Parathyroid adenoma (tissue), 2 donors: ENCODE measurements around the gene NRTN.
"Not testable (repeated sequence)": the region's sequence is repeated elsewhere in the genome, so short reads cannot be mapped to it uniquely, and the experiment has no call there.

Experiments used
- H2AFZ ChIP-seq: fragments of 300-600 bp; sonication (generic); one replicate; pipeline ENCODE4 v1.7.0; 2017; ENCODE audit warnings: antibody characterized with exemption, mild to moderate bottlenecking
- H3K27ac ChIP-seq: fragments of 300-600 bp; sonication (generic); one replicate; pipeline ENCODE4 v1.7.0; 2017
- H3K27me3 ChIP-seq: fragments of 300-600 bp; sonication (generic); one replicate; pipeline ENCODE4 v1.7.0; 2017; ENCODE audit warnings: low read length; ENCODE audit not compliant: control insufficient read depth, insufficient read depth
- H3K36me3 ChIP-seq: fragments of 300-600 bp; sonication (generic); one replicate; pipeline ENCODE4 v1.7.0; 2017; ENCODE audit warnings: low read length; ENCODE audit not compliant: control insufficient read depth, insufficient read depth
- H3K4me1 ChIP-seq: fragments of 300-600 bp; sonication (generic); one replicate; pipeline ENCODE4 v1.7.0; 2017; ENCODE audit warnings: control low read depth
- H3K4me2 ChIP-seq: fragments of 300-600 bp; sonication (generic); one replicate; pipeline ENCODE4 v1.7.0; 2017; ENCODE audit warnings: low read length
- H3K4me3 ChIP-seq: fragments of 300-600 bp; sonication (generic); one replicate; pipeline ENCODE4 v1.7.0; 2017; ENCODE audit warnings: low read depth, low read length
- H3K79me2 ChIP-seq: fragments of 300-600 bp; sonication (generic); one replicate; pipeline ENCODE4 v1.7.0; 2017; ENCODE audit warnings: control low read depth
- H3K9ac ChIP-seq: fragments of 300-600 bp; sonication (generic); one replicate; pipeline ENCODE4 v1.7.0; 2017; ENCODE audit warnings: mild to moderate bottlenecking
- H3K9me3 ChIP-seq: fragments of 300-600 bp; sonication (generic); one replicate; pipeline ENCODE4 v1.7.0; 2017; ENCODE audit warnings: low read length; ENCODE audit not compliant: control insufficient read depth
- TF ChIP-seq, protein P1 (sequence below): fragments of 300-600 bp; sonication (generic); IDR thresholded peaks from one replicate; pipeline ENCODE4 v1.7.0; 2017; ENCODE audit warnings: antibody characterized with exemption, mild to moderate bottlenecking
- donor health status: primary hyperparathyroidism.

NRTN gene

DNA sequence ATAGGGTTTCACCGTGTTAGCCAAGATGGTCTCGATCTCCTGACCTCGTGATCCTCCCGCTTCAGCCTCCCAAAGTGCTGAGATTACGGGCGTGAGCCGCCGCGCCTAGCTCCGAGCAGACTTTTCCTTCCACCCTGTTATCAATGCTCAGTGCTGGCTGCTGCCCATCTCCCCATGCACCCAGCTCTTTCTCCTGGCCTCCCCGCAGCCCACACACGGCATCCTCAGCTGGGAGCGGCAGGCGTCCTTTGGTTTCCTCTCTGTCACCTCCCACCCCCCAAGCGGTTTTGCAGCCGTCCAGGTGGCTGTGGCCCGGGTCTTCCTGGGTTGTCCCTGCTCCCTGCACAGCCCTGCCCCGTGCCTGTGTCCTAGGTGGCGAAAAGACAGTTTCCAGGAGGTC lies 32.5 kb upstream of the NRTN start:
- Histone ChIP-seq H3K27me3 (no peaks in the 10 kb centered on the region), H3K27ac (no peak overlapping the region), H3K4me3 (no peak overlapping the region), H3K9me3 (no peaks in the 10 kb centered on the region), H3K79me2 (no peaks in the 10 kb centered on the region), H3K9ac (no peak overlapping the region), H3K36me3 (no peaks in the 10 kb centered on the region), H2AFZ (no peak overlapping the region), H3K4me1 (no peaks in the 10 kb centered on the region), H3K4me2 (no peak overlapping the region)
- TF ChIP-seq, protein P1, sequence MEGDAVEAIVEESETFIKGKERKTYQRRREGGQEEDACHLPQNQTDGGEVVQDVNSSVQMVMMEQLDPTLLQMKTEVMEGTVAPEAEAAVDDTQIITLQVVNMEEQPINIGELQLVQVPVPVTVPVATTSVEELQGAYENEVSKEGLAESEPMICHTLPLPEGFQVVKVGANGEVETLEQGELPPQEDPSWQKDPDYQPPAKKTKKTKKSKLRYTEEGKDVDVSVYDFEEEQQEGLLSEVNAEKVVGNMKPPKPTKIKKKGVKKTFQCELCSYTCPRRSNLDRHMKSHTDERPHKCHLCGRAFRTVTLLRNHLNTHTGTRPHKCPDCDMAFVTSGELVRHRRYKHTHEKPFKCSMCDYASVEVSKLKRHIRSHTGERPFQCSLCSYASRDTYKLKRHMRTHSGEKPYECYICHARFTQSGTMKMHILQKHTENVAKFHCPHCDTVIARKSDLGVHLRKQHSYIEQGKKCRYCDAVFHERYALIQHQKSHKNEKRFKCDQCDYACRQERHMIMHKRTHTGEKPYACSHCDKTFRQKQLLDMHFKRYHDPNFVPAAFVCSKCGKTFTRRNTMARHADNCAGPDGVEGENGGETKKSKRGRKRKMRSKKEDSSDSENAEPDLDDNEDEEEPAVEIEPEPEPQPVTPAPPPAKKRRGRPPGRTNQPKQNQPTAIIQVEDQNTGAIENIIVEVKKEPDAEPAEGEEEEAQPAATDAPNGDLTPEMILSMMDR: no peak

GRCh38 chr19:5773276-5773675 lies 31.6 kb upstream of the NRTN start:
- Histone ChIP-seq H3K27me3 (no peaks in the 10 kb centered on the region), H3K9ac (no peak overlapping the region), H3K36me3 (no peaks in the 10 kb centered on the region), H3K27ac (no peak overlapping the region), H2AFZ (no peak overlapping the region), H3K4me1 (no peaks in the 10 kb centered on the region), H3K4me2 (no peak overlapping the region), H3K79me2 (no peaks in the 10 kb centered on the region), H3K9me3 (no peaks in the 10 kb centered on the region), H3K4me3 (no peak overlapping the region)
- TF ChIP-seq, protein P1: no peak

DNA sequence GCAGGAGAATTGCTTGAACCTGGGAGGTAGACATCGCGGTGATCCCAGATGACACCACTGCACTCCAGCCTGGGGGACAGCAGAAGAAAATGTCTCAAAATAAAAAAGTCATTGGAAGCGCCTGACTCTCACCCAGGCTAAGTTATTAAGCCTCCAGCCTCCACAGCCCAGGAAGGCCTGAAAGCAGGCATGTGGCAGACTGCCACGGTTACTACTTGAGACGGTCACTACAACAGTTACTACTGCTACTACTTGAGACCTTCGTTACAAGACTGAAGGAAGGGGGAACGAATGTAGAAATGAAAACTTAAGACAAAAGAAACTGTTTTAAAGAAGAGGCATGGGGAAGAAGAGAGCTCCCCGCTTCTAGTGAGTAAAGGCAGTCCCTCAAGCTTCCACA lies 29.9 kb upstream of the NRTN start:
- no peaks in the 10 kb centered on the region for H3K79me2 ChIP-seq
- H3K9ac ChIP-seq: no peak overlapping the region
- no peaks in the 10 kb centered on the region for H3K4me1 ChIP-seq
- H3K27me3 ChIP-seq: no peaks in the 10 kb centered on the region
- H3K9me3 ChIP-seq: no peaks in the 10 kb centered on the region
- no peak overlapping the region for H2AFZ ChIP-seq
- H3K4me2 ChIP-seq: no peak overlapping the region
- no peaks in the 10 kb centered on the region for H3K36me3 ChIP-seq
- no peak overlapping the region for H3K27ac ChIP-seq
- H3K4me3 ChIP-seq: no peak overlapping the region
- TF ChIP-seq, protein P1: no peak

GRCh38 chr19:5775668-5776309 lies 29.1 kb upstream of the NRTN start:
- Histone ChIP-seq H3K27me3 (no peaks in the 10 kb centered on the region), H3K9ac (no peak overlapping the region), H3K4me3 (no peak overlapping the region), H2AFZ (no peak overlapping the region), H3K27ac (no peak overlapping the region), H3K9me3 (no peaks in the 10 kb centered on the region), H3K79me2 (no peaks in the 10 kb centered on the region), H3K4me2 (no peak overlapping the region), H3K36me3 (no peaks in the 10 kb centered on the region), H3K4me1 (no peaks in the 10 kb centered on the region)
- TF ChIP-seq, protein P1: no peak

DNA sequence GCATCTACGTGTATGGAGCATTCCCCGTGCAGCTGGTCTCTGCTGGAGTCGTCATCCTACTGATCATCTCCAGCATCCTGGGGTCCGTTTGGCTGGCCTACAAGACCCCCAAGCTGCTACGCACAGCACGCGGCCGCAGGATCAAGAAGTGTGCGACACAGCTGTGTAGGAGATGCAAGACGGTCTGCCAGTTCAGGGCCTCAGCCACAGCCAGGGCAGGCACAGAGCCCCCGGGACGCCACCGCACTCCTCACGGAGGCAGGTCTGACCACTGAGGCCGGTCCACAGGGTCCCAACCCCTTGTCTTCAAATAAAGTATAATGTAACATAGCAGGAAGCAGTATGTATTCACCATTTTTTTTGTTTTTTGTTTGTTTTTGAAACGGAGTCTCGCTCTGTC lies 26.5 kb upstream of the NRTN start:
- H3K79me2 ChIP-seq: no peaks in the 10 kb centered on the region
- no peaks in the 10 kb centered on the region for H3K36me3 ChIP-seq
- no peaks in the 10 kb centered on the region for H3K9me3 ChIP-seq
- H2AFZ ChIP-seq: no peak overlapping the region
- no peak overlapping the region for H3K27ac ChIP-seq
- TF ChIP-seq, protein P1: no peak
- no peak overlapping the region for H3K4me2 ChIP-seq
- no peaks in the 10 kb centered on the region for H3K4me1 ChIP-seq
- H3K9ac ChIP-seq: no peak overlapping the region
- H3K27me3 ChIP-seq: no peaks in the 10 kb centered on the region
- H3K4me3 ChIP-seq: no peak overlapping the region

- not testable (repeated sequence) for H3K4me1 ChIP-seq, H3K27ac ChIP-seq, H3K4me2 ChIP-seq, H3K9me3 ChIP-seq, H3K9ac ChIP-seq, H3K27me3 ChIP-seq, H3K79me2 ChIP-seq, H3K36me3 ChIP-seq, H3K4me3 ChIP-seq, H2AFZ ChIP-seq
These were observed 24.0 kb upstream of the NRTN start for GRCh38 chr19:5780916-5781315.
